GM12801 (cell line): ENCODE results near the gene PDE9A.

Experiments
- CTCF ChIP-seq: IDR thresholded peaks from one replicate; pipeline ENCODE4 v1.5.1; 2011; ENCODE audit warnings: control low read depth; ENCODE audit not compliant: insufficient read length; ENCODE audit errors: extremely low read depth

Gene PDE9A

GRCh38 chr21:42799516-42799915 is 146.1 kb downstream of the PDE9A start:
- TF ChIP-seq CTCF, result no peak

- no peak for TF ChIP-seq CTCF
Measured at GRCh38 chr21:42799948-42800347, 146.5 kb downstream of the PDE9A start.

- TF ChIP-seq CTCF, result no peak
Measured at GRCh38 chr21:42806509-42807140, 153.2 kb downstream of the PDE9A start.

- no peak for TF ChIP-seq CTCF
Measured at GRCh38 chr21:42807938-42808613, 154.7 kb downstream of the PDE9A start.

GRCh38 chr21:42809171-42809570 is 155.8 kb downstream of the PDE9A start:
- no peak for TF ChIP-seq CTCF

- TF ChIP-seq CTCF, result no peak
Measured at GRCh38 chr21:42809577-42810475, 156.4 kb downstream of the PDE9A start.

- no peak for TF ChIP-seq CTCF
Measured at GRCh38 chr21:42811960-42812359, 158.5 kb downstream of the PDE9A start.
